Fibroblast of lung (primary cell): ENCODE measurements around the gene HLA-G. TPM values are rescaled to one million over a fixed set of nuclear protein-coding genes. Genes with fewer than 3 reads are reported as not detected.
"Not testable (repeated sequence)": the region's sequence is repeated elsewhere in the genome, so short reads cannot be mapped to it uniquely, and the experiment has no call there.

Experiments used
- DNase-seq, 2 donors: peaks; one replicate each; pipeline versions ENCODE4 v3.0.0 to v3.0.0-alpha.2; 2010; ENCODE audit warnings: low read depth in 2 of 2
- H2AFZ ChIP-seq: 2 replicates; pipeline ENCODE4 v1.5.1; 2012; ENCODE audit warnings: low read length, control low read depth, inconsistent platforms
- H3K27ac ChIP-seq: 2 replicates; pipeline ENCODE4 v1.5.1; 2011; ENCODE audit warnings: low read length, control low read depth; ENCODE audit not compliant: insufficient read depth
- H3K27me3 ChIP-seq: 2 replicates; pipeline ENCODE4 v1.5.1; 2011; ENCODE audit warnings: mild to moderate bottlenecking, low read length; ENCODE audit not compliant: control insufficient read depth, insufficient read depth
- H3K36me3 ChIP-seq: 2 replicates; pipeline ENCODE4 v1.5.1; 2011; ENCODE audit warnings: low read length; ENCODE audit not compliant: control insufficient read depth, insufficient read depth
- H3K4me1 ChIP-seq: 2 replicates; pipeline ENCODE4 v1.5.1; 2011; ENCODE audit warnings: low read length; ENCODE audit not compliant: control insufficient read depth, insufficient read depth; ENCODE audit errors: extremely low read depth
- H3K4me2 ChIP-seq: 2 replicates; pipeline ENCODE4 v1.5.1; 2011; ENCODE audit warnings: low read length, control low read depth; ENCODE audit not compliant: insufficient read depth; ENCODE audit errors: extremely low read depth
- H3K4me3 ChIP-seq, 4 experiments: fragments of 200-600 bp in 1 of 4; sonication (generic) in 1 of 4; replicated peaks in 1 of 4; 2 replicates each; pipeline ENCODE4 v1.5.1; 2011 to 2016; ENCODE audit warnings: low read length in 4 of 4, low read depth in 3 of 4, mild to moderate bottlenecking in 3 of 4, control low read depth in 2 of 4, inconsistent platforms in 1 of 4, mixed read lengths in 1 of 4; ENCODE audit not compliant: insufficient read depth in 1 of 4; ENCODE audit errors: control extremely low read depth in 1 of 4
- H3K79me2 ChIP-seq: 2 replicates; pipeline ENCODE4 v1.5.1; 2012; ENCODE audit warnings: mild to moderate bottlenecking, low read length, inconsistent platforms; ENCODE audit not compliant: control insufficient read depth, insufficient read depth
- H3K9ac ChIP-seq: 2 replicates; pipeline ENCODE4 v1.5.1; 2011; ENCODE audit warnings: mild to moderate bottlenecking, low read length, control low read depth; ENCODE audit not compliant: insufficient read depth
- H3K9me3 ChIP-seq: 2 replicates; pipeline ENCODE4 v1.5.1; 2012; ENCODE audit warnings: low read depth, low read length; ENCODE audit not compliant: control insufficient read depth, insufficient read depth
- H4K20me1 ChIP-seq: 2 replicates; pipeline ENCODE4 v1.5.1; 2011; ENCODE audit warnings: low read length; ENCODE audit not compliant: control insufficient read depth, insufficient read depth; ENCODE audit errors: extremely low read depth
- EZH2 ChIP-seq: IDR thresholded peaks from 2 replicates; pipeline ENCODE4 v1.5.1; 2012; ENCODE audit warnings: low read length, control low read depth, mild to moderate bottlenecking; ENCODE audit errors: missing control alignments
- polyA plus RNA-seq, 2 donors: library from polyadenylated mRNA; depleted of rRNA in 1 of 2; stranded (reverse) in 1 of 2; unstranded in 1 of 2; fragments of >200 nt; gene quantifications; 2 replicates each; pipeline ENCODE4 v1.2.1, GENCODE V29; 2011 to 2012; ENCODE audit warnings: missing spikeins in 1 of 2
- total RNA-seq: library from RNA; depleted of rRNA; stranded (reverse); fragments of >200 nt; gene quantifications from 2 replicates; pipeline ENCODE4 v1.2.1, GENCODE V29; 2014
- TF ChIP-seq, protein P1 (sequence below), 2 donors: IDR thresholded peaks in 1 of 2; conservative IDR thresholded peaks in 1 of 2; 1 replicate in 1 of 2; 2 replicates in 1 of 2; pipeline ENCODE4 v1.5.1; 2011 to 2012; ENCODE audit warnings: low read length in 2 of 2, control low read depth in 1 of 2, inconsistent platforms in 1 of 2, low read depth in 1 of 2, mild to moderate bottlenecking in 1 of 2

Gene HLA-G
- total and polyA plus RNA-seq, 2 donors (not counting 1 experiment from before 2014, with no cell fraction given): 0.23 TPM; not detected in 1

DNA sequence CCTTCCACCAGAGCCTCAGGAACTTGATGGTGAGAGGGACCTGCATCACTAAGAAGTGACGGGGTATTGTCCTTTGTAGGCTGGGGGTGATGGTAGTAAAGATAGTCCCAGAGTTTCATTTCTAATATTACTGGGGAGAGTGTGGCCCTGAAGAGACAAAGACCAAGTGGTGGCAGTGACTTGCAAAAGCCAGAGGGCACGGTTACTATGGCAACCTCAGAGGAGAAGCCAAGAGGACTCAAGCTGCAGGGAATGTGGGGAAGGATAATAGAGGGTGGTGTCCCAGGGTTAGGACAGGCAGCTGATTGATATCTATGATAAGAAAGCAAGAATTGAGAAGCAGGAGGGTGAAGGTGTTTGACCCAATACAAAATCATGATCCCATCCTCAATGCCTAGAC lies 42.5 kb downstream of the HLA-G start:
- H3K9me3 ChIP-seq: no peaks in the 10 kb centered on the region
- H3K4me2 ChIP-seq: no peak overlapping the region
- H3K79me2 ChIP-seq: no peaks in the 10 kb centered on the region
- no peak for DNase-seq
- no peak overlapping the region for H2AFZ ChIP-seq
- no peak overlapping the region for H3K4me3 ChIP-seq
- H4K20me1 ChIP-seq: no peaks in the 10 kb centered on the region
- no peak overlapping the region for H3K9ac ChIP-seq
- H3K36me3 ChIP-seq: no peaks in the 10 kb centered on the region
- TF ChIP-seq, protein P1, sequence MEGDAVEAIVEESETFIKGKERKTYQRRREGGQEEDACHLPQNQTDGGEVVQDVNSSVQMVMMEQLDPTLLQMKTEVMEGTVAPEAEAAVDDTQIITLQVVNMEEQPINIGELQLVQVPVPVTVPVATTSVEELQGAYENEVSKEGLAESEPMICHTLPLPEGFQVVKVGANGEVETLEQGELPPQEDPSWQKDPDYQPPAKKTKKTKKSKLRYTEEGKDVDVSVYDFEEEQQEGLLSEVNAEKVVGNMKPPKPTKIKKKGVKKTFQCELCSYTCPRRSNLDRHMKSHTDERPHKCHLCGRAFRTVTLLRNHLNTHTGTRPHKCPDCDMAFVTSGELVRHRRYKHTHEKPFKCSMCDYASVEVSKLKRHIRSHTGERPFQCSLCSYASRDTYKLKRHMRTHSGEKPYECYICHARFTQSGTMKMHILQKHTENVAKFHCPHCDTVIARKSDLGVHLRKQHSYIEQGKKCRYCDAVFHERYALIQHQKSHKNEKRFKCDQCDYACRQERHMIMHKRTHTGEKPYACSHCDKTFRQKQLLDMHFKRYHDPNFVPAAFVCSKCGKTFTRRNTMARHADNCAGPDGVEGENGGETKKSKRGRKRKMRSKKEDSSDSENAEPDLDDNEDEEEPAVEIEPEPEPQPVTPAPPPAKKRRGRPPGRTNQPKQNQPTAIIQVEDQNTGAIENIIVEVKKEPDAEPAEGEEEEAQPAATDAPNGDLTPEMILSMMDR (conservative IDR thresholded peaks at IDR 0.05 in 1 of 2, IDR thresholded peaks at IDR 0.05 in 1 of 2; ENCODE audit: low read depth in 1 of 2, low read length in 2 of 2): no peak
- H3K4me1 ChIP-seq: no peaks in the 10 kb centered on the region
- peaks cover 19% of the 10 kb centered on the region for H3K27me3 ChIP-seq
- no peak overlapping the region for H3K27ac ChIP-seq

DNA sequence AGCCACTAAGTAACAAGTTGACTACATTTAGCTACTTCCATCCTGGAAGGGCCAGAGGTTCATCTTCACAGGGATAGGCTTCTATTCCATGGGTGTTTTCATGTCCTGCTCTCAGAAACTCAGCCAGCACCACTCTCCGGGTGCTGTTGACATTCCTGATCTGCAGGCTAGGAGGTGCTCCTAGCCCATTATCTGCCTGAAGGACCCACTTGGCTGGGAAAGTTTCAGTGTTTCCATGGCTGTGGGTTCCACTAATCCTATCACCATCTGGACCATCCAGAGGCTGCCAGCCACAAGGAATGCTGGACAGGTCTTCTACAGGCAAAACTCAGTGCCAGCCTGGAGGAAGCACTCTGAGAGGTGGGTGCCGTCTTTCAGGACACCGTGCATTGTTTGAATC lies 45.2 kb downstream of the HLA-G start:
- H2AFZ ChIP-seq: no peak overlapping the region
- DNase-seq: no peak
- H3K4me2 ChIP-seq: no peak overlapping the region
- TF ChIP-seq EZH2: no peak
- TF ChIP-seq, protein P1 (conservative IDR thresholded peaks at IDR 0.05 in 1 of 2, IDR thresholded peaks at IDR 0.05 in 1 of 2; ENCODE audit: low read depth in 1 of 2, low read length in 2 of 2): no peak
- H3K79me2 ChIP-seq: no peaks in the 10 kb centered on the region
- no peak overlapping the region for H3K4me3 ChIP-seq
- H3K9me3 ChIP-seq: no peaks in the 10 kb centered on the region
- no peak overlapping the region for H3K9ac ChIP-seq
- H4K20me1 ChIP-seq: no peaks in the 10 kb centered on the region
- H3K4me1 ChIP-seq: no peaks in the 10 kb centered on the region
- H3K27me3 ChIP-seq: peaks cover 4% of the 10 kb centered on the region
- H3K27ac ChIP-seq: no peak overlapping the region
- no peaks in the 10 kb centered on the region for H3K36me3 ChIP-seq

DNA sequence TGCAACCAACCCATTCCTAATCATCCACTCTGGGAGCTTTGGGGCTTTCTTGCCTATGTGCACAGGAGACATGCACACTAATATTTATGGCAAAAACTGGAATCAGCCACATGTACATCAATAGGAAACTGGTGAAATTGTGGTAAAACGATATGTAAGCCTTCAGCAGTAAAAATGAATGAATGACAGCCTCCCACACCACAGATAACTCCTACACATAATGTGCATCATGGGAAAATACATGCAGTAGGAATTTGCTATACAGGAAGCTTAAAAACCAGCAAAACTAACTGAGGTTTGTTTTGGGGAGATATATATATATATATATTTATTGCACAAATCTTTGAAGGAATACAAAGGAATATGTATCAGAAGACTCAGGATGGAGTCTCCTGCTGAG lies 47.6 kb downstream of the HLA-G start:
- Histone ChIP-seq H3K27me3 (no peaks in the 10 kb centered on the region), H3K9ac (no peak overlapping the region), H3K79me2 (no peaks in the 10 kb centered on the region), H3K4me3 (no peak overlapping the region), H3K9me3 (no peaks in the 10 kb centered on the region), H3K4me2 (no peak overlapping the region), H3K27ac (no peak overlapping the region), H3K4me1 (no peaks in the 10 kb centered on the region), H2AFZ (no peak overlapping the region), H4K20me1 (no peaks in the 10 kb centered on the region), H3K36me3 (no peaks in the 10 kb centered on the region)
- TF ChIP-seq, protein P1 (conservative IDR thresholded peaks at IDR 0.05 in 1 of 2, IDR thresholded peaks at IDR 0.05 in 1 of 2; ENCODE audit: low read depth in 1 of 2, low read length in 2 of 2): no peak
- TF ChIP-seq EZH2: no peak
- DNase-seq: no peak

DNA sequence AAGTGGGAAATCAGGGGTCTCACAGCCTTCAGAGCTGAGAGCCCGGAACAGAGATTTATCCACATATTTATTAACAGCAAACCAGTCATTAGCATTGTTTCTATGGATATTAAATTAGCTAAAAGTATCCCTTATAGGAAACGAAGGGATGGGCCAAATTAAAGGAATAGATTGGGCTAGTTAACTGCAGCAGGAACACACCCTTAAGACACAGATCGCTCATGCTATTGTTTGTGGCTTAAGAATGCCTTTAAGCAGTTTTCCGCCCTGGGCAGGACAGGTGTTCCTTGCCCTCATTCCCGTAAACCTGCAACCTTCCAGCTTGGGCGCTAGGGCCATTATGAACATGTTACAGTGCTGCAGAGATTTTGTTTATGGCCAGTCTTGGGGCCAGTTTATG lies 48.1 kb downstream of the HLA-G start:
- H3K27me3 ChIP-seq, H2AFZ ChIP-seq, H3K4me3 ChIP-seq, H3K36me3 ChIP-seq, H4K20me1 ChIP-seq, H3K4me2 ChIP-seq, H3K4me1 ChIP-seq, H3K79me2 ChIP-seq, H3K9ac ChIP-seq, H3K9me3 ChIP-seq, DNase-seq, H3K27ac ChIP-seq: not testable (repeated sequence)
